K562 treated with DMSO at 1 percent for 48 hours (cell line): ENCODE measurements around the gene ZNF839. TPM values are rescaled to one million over a fixed set of nuclear protein-coding genes. Genes with fewer than 3 reads are reported as not detected.

Experiments used
- total RNA-seq: library from RNA; unstranded; fragments of 300-600 nt; gene quantifications from 2 replicates; pipeline ENCODE4 v1.2.3, GENCODE V29; 2022; ENCODE audit warnings: low replicate concordance; ENCODE audit errors: extremely low read depth

Gene ZNF839
- not detected in 2 replicates for total RNA-seq

DNA sequence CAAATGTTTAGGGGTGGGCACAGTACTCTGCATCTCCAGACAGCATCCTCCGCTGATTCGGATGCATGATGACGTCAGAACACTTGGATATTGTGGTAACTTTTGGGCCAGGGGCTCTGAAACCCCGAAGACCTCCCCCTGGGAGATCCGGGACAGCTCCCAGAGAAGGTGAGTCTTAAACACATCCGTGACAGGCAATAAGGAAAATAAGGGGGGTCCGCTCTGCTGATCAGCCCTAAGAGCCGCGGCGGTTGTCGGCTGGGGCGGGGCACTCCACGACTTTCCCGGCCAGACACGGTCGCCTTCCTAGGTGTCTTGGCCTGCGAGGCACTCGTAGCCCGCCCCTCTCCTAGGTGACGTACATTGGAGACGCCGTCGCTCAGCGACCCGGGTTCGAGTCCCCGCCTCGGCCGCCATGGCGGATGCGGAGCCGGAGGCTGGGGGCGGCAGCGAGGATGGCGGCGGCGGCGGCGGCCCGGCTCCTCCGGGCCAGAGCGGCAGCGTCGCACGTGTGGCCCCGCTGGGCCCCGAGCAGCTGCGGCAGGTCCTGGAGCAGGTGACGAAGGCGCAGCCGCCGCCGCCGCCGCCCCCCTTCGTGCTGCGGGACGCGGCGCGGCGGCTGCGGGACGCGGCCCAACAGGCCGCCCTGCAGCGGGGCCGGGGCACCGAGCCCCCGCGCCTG, at the start of gene ZNF839:
ZNF839 (plus strand) TSS at position 396 of the 682 bp plus-strand sequence; CDS start at position 416, 20 bp downstream.

DNA sequence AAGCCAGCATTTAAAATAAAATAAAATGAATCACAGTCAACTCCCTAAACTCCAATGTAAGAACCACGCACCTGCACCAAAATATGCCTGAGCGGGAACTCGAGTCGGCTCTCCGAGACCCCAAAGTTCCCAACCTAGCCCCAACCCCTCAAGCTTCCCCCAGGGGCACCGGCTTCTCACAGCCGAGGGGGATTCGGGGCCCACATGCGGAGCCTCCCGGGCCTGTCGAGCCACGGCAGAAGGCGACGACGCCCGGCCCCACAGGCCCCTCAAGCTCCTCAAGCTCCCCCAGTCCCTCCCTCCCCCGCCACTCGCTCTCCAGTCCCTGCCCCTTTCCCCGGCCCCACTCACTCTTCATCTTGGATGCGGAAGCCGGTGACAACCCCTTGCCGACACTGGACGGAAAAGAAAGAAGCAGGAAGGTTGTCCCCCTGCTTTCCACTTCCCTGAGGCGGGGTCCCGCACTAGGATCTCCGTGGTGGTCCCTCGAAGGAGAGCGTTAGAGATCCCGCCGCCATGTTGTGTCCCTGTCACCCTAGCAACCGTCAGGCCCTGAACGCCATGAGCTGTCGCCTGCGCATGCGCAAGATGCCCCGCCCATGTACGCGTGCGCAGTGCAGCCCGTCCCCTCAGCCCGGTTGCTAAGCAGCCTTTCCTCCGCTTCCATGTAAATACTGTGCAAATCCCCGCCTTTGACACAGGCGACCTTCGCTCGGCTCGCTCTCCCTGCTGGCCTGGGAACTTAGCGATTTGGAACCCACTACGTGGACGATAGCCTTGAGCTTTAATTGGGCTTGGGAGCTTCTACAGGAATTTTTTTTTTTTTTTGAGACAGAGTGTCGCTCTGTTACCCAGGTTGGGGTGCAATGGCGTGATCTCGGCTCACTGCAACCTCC, 14.7 kb upstream of the ZNF839 start, which contains the start of gene MOK:
MOK (minus strand) TSS at position 554 of the 896 bp plus-strand sequence; CDS start at position 358, 196 bp downstream.

GRCh38 chr14:102362545-102363181, 43.1 kb downstream of the ZNF839 start, which contains the start of the genes CINP and TECPR2:
Gene CINP (minus strand): TSS chr14:102362890. CDS start chr14:102362851, 39 bp downstream.
Gene TECPR2 (plus strand): TSS chr14:102362941. CDS start chr14:102376722, 13,781 bp downstream.

Other genes with a start within 250 kb of the ZNF839 start
- 400 and 561 TPM in 2 replicates for gene HSP90AA1, start 232.7 kb upstream of the ZNF839 start, total RNA-seq
- not detected in 2 replicates for gene WDR20, start 179.8 kb upstream of the ZNF839 start, total RNA-seq
- gene MOK, start 14.6 kb upstream of the ZNF839 start, total RNA-seq, result not detected in 2 replicates
- gene CINP, start 43.1 kb downstream of the ZNF839 start, total RNA-seq, result not detected in 2 replicates
- gene TECPR2, start 43.2 kb downstream of the ZNF839 start, total RNA-seq, result not detected in 2 replicates
- gene ANKRD9, start 190.0 kb downstream of the ZNF839 start, total RNA-seq, result 404 TPM in 1 of 2 replicates, not detected in the other